AML-193 (cell line): ENCODE results near the gene CHAMP1.
"Not testable (repeated sequence)": the region's sequence is repeated elsewhere in the genome, so short reads cannot be mapped to it uniquely, and the experiment has no call there.

Experiments
- DNase-seq, 2 experiments: peaks; one replicate each; lab custom pipeline; 2025; lab: John Stamatoyannopoulos, UW

The CHAMP1 gene

GRCh38 chr13:114333881-114334280, 19.6 kb downstream of the CHAMP1 start:
- not testable (repeated sequence) for DNase-seq

GRCh38 chr13:114334305-114335053, 20.2 kb downstream of the CHAMP1 start:
- no peak for DNase-seq

GRCh38 chr13:114336457-114336856, 22.2 kb downstream of the CHAMP1 start:
- DNase-seq: not testable (repeated sequence)

- DNase-seq: no peak
Measured at GRCh38 chr13:114338959-114339358, 24.7 kb downstream of the CHAMP1 start.

- DNase-seq: peak; percentile 81 to 91
Measured at GRCh38 chr13:114339857-114340534, 25.7 kb downstream of the CHAMP1 start.

- DNase-seq: no peak
Measured at GRCh38 chr13:114341003-114341777, 26.9 kb downstream of the CHAMP1 start.

GRCh38 chr13:114347256-114347655, 33.0 kb downstream of the CHAMP1 start:
- DNase-seq: not testable (repeated sequence)

- DNase-seq: not testable (repeated sequence)
Measured at GRCh38 chr13:114352763-114353162, 38.5 kb downstream of the CHAMP1 start.

- not testable (repeated sequence) for DNase-seq
Measured at GRCh38 chr13:114353382-114353781, 39.1 kb downstream of the CHAMP1 start.
